NCI-H2227 (cell line): Measurements from ENCODE around the gene IL1R1.

Experiments used
- DNase-seq: peaks from one replicate; lab custom pipeline; 2025; ENCODE audit not compliant: unreplicated experiment; lab: John Stamatoyannopoulos, UW

IL1R1 gene

GRCh38 chr2:102171946-102172345 is 29.4 kb downstream of the IL1R1 start:
- DNase-seq, result no peak

DNA sequence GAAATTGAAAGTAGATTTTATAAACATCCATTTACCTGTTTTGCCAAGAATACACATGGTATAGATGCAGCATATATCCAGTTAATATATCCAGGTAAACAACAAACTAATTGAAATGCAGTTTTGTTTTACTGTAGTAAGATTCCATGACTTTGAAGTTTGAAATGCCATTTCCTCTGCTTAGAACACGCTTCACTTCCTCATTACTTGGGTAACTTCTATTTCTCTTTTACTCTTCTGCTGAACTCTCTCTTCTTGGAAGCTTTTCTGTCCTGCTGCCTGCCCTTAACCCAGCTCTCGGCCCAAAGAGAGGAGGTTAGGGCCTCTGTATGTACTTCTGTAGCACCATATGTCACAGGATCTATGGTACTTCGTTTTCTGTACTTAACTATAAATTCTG is 30.2 kb downstream of the IL1R1 start:
- no peak for DNase-seq

- no peak for DNase-seq
Measured at GRCh38 chr2:102176172-102176571, 33.6 kb downstream of the IL1R1 start.

DNA sequence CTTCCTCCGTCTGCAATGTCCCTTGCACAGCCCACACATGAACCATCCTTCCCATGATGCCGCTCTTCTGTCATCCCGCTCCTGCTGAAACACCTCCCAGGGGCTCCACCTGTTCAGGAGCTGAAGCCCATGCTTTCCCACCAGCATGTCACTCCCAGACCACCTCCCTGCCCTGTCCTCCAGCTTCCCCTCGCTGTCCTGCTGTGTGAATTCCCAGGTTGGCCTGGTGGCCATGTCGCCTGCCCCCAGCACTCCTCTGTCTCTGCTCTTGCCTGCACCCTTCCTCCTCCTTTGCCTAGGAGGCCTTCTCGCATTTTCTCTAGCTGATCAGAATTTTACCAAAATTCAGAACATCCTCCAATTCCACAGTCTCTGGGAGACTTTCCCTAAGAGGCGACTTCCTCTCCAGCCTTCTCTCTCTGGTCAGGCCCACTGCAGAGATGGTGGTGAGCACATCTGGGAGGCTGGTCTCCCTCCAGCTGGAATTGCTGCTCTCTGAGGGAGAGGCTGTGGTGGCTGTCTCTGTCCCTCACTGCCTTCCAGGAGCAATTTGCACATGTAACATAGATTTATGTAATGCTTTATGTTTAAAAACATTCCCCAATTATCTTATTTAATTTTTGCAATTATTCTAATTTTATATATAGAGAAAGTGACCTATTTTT is 35.4 kb downstream of the IL1R1 start:
- DNase-seq, result no peak

DNA sequence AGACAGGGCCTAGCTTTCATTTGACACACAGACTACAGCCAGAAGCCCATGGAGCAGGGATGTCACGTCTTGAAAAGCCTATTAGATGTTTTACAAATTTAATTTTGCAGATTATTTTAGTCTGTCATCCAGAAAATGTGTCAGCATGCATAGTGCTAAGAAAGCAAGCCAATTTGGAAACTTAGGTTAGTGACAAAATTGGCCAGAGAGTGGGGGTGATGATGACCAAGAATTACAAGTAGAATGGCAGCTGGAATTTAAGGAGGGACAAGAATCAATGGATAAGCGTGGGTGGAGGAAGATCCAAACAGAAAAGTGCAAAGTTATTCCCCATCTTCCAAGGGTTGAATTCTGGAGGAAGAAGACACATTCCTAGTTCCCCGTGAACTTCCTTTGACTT is 36.5 kb downstream of the IL1R1 start:
- no peak for DNase-seq

DNA sequence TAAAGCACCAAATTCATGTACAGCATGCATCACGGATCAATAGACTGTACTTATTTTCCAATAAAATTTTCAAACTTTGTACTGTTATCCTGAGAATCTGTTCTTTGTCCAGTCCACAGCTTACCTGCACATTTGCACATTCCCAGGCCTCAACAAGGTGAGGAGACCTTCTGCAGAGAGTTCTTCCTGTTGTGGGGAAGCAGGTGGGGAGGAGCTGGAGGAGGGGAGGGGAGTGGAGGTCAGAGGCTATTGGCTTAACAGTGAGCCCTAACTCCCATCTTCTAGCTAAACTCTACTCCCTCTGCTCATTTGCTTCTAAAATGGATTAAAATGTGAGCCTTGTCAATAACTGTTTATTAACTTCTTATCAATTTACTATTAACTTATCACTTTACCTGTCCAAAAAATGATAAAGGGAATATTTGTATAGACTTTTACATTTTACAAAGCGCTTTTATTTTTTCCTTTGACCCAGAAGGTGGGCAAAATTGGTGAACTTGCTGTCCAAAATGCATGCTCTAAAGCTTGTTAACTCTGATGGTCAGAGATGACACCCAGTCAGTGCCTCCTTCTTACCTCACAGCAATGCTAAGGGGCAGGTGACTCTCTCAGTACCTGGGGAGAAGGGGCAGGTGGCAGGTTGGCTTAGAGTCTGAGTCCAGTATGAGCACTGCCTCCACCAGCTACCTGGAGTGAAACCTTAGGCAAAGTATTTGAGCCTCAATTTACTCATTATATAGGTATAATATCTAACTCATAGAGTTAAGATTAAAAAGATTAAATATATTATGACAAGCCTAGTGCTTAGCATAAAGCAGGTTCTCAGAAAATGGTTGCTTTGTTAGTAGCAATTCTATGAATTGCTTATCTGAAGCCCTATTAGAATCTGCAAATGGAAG is 37.5 kb downstream of the IL1R1 start:
- DNase-seq, result no peak

GRCh38 chr2:102180687-102180999 is 38.1 kb downstream of the IL1R1 start:
- no peak for DNase-seq

DNA sequence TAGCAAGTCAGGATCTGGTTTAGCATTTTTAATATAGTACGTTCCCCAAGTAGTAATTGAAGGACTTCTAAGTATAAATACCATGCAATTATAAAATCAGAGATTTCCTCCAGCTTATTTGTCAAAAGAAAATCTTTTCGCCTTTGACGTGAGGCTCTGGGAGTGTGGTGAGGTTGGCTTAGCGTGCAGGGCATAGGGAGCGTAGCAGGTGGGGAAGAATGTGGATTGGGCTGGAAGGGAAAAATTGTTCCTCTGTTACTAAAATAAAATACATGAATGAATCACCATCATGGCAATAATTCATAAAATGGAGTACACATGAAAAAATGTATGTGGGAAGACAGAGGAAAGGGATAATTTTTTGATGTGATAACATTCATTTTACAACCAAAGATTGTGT is 38.8 kb downstream of the IL1R1 start:
- no peak for DNase-seq

- DNase-seq, result no peak
Measured at GRCh38 chr2:102181919-102182635, 39.5 kb downstream of the IL1R1 start.

DNA sequence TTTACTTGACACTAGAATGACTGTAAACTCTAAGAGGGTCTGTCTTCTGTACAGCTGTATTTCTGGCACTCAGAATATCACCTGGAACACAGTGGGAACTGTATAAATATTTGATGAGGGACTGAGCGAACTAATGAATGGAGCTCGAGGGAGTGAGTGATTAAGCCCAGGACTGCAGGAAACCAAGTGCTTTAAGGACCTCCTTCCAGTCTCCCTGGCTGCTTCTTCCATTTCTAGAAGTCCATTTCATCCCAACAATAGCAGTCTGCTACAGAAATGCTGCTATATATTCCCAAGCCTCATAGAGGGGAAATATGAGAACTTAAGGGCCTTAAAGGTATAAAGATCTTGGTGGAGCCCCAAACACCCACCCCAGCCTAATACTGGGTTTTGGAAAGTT is 41.5 kb downstream of the IL1R1 start:
- no peak for DNase-seq

GRCh38 chr2:102184568-102184967 is 42.0 kb downstream of the IL1R1 start:
- DNase-seq, result no peak

DNA sequence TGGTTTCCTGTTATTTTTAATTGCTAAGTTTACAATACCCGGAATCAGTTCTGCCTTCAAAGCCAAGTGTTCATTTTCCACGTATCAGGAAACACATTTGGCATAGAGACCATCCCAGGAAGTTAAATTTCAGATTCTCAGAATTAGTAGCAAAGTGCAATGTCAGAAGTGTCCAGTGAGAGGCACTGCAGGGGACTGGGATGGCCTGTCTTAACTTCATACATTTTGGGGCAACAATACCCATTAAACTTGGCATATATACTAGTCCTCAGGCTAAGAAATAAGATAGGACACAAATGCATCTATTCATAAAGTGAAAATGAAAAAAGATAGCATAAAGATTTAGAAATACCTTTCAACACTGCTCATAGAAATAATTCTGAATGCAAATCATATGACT is 42.8 kb downstream of the IL1R1 start:
- no peak for DNase-seq

- no peak for DNase-seq
Measured at GRCh38 chr2:102186791-102187495, 44.4 kb downstream of the IL1R1 start, which contains the start of gene IL1RL2. TSS of gene IL1RL2 (plus strand) at chr2:102187023. CDS start at chr2:102187868, 845 bp downstream.

DNA sequence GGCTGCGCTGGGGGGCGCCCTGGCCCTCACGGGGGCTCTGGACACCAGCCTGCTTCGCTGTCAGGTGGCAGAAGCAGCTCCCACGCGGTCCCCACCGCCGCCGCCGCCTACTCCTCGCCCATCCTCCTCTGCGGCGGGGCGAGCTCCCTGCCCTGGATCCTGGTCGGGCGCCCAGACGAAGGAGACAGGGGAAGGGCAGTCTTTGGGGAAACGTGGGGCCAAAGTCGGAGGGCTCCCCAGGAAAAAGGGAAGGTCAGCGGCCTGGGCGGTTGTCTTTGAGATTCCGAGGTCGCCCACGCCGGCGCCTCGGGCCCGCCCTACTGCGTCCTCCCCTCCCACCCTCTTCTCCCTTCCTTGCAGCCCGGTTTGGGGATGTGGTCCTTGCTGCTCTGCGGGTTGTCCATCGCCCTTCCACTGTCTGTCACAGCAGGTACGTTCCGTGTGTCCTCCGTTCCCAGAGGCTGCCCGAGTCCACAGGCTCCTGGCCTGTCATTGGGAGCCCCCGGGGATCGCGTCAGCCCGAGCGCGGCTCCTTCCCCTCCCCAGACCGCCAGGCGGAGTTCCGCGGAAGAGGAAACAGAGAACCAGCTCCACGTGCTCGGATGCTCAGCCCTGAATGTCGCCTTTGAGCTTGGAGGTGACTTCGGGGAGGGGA is 45.1 kb downstream of the IL1R1 start:
- DNase-seq, result no peak

DNA sequence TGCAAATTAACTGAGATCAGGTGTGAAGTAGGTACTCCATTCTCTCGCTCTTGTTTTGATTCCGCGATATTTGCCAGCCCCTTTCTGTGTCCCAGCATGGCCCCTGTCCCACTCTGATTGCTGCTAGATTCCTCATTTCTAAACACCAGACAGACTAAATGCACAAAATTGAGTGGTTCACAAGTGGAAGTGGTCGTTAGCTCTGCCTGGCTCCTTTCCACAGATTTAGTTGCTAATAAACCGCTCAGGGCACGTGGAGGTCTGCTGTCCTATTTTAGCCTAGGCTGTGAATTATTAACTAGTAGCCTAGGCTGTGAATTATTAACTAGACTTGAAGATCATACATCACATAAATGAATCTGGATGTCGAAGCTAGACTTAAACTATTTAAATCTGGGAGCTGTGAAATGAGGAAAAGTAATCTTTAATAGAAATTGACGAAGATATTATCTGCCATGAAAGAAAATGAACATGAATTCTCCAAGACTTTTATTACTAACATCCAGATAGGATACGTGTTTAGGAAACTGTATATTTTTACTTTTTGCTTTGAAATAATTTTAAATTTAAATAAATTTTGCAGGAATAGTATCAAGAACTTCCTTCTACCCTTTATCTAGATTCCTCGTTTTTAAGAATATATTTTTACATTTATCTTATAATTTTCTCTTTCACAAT is 48.0 kb downstream of the IL1R1 start:
- no peak for DNase-seq

- DNase-seq, result no peak
Measured at GRCh38 chr2:102191501-102191900, 49.0 kb downstream of the IL1R1 start.

DNA sequence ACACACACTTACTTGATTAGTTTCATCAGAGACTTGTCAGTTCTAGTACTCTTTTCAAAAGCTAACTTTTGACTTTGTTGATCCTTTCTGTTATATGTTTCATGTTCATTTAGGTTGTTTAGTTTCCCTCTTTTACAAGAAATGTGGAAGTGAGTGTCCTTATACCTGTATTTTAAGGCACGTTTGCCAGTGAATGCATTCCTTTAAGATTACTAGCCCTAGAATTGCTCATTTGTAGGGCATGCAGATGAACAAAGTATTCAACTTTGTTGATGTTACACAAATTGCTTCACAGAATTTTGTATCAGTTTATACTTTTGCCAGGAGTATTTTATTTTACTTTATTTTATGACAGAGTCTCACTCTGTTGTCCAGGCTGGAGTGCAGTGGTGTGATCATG is 50.5 kb downstream of the IL1R1 start:
- no peak for DNase-seq

DNA sequence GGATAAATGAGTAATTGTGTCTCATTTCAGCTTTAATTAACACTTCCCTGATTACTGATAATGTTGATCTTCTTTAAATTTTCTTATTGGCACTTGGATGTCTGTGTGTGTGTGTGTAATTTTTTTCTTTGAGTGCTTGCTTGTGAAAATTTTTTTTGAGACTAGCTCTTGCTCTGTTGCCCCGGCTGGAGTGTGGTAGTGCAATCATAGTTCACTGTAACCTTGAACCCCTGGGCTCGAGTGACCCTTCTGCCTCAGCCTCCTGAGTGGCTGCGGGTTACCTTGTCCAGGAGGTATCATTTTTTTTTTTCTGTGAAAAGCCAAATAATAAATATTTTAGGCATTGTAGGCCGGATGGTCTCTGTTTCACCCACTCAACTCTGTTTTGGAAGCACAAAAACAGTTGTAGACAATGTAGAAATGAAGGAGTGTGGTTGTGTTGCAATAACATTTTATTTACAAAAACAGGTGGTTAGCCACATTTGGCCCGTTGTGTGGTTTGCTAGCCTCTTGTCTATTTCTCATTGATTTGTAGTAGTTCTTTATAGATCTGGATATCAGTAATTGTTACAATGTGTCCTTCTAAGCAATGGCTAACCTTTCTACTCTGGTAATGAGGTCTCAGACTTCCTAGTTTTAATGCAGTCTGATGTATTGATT is 52.2 kb downstream of the IL1R1 start:
- no peak for DNase-seq

DNA sequence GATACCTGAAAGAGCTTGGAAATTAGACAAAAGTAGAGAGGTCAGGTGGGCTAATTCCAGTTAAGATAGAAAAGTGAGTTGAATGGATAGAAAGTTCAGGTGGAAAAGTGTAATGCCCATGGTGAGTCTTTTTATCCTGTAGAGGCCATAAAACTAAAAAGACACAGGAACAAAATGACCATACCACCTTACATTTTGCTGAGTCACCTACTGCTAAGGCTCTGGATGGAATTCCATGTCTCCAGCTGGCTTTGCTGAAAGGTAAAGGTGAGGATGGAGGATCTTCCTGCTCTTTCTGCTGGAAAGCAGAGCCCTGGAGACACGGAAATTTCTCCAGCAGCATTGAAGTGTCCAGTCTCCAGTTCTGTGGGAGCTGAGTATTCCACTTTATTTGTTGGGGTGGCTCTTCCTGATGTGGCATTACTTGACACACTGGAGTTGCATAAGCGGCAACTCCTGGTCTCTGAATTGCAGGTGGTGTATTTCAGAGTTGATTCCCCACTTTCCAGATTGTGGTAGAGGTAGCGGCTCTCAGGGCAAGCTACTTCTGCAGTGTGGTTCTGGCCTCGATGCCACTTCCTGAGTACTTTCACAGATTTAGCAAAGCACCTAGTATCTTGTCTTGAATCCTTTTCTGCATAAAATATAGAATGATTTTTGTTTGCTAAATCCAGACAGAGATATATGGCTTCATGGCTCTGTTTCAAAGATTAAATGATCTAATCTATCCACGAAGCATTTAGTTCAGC is 55.0 kb downstream of the IL1R1 start:
- no peak for DNase-seq
